Spinal cord (tissue), 10 donors: ENCODE measurements around the gene CCSAP. TPM values are rescaled to one million over a fixed set of nuclear protein-coding genes. Genes with fewer than 3 reads are reported as not detected.

Source experiments
- DNase-seq, 6 donors: peaks; one replicate each; pipeline versions ENCODE4 v3.0.0 to v3.0.0-alpha.2; 2013 to 2015; ENCODE audit warnings: low spot score in 6 of 6, low read depth in 4 of 6
- H3K27ac ChIP-seq: one replicate; pipeline ENCODE4 v1.5.1; 2013; ENCODE audit warnings: low read depth, low read length, control low read depth
- H3K27me3 ChIP-seq: one replicate; pipeline ENCODE4 v1.6.1; 2013; ENCODE audit warnings: low read length; ENCODE audit not compliant: control insufficient read depth, insufficient read depth
- H3K36me3 ChIP-seq: one replicate; pipeline ENCODE4 v1.6.1; 2013; ENCODE audit warnings: low read length; ENCODE audit not compliant: control insufficient read depth, insufficient read depth
- H3K4me1 ChIP-seq: one replicate; pipeline ENCODE4 v1.6.1; 2013; ENCODE audit warnings: low read length; ENCODE audit not compliant: control insufficient read depth, insufficient read depth
- H3K4me3 ChIP-seq: one replicate; pipeline ENCODE4 v1.5.1; 2013; ENCODE audit warnings: low read depth, low read length, control low read depth
- H3K9me3 ChIP-seq: one replicate; pipeline ENCODE4 v1.6.1; 2013; ENCODE audit warnings: low read length; ENCODE audit not compliant: control insufficient read depth, insufficient read depth
- WGBS: methylation state at CpG from one replicate; pipeline ENCODE4 v1.1.5; 2013; ENCODE audit warnings: missing lambda C conversion rate; ENCODE audit not compliant: insufficient coverage; 5-methylcytosine and 5-hydroxymethylcytosine counted together
- polyA plus RNA-seq, 2 donors: library from polyadenylated mRNA; unstranded; fragments of 120-200 nt; gene quantifications; one replicate each; pipeline ENCODE4 v1.2.1, GENCODE V29; 2013; ENCODE audit not compliant: insufficient read length in 2 of 2
- small RNA-seq: library from RNA; depleted of rRNA; stranded (forward); fragments of <200 nt; gene quantifications from one replicate; pipeline ENCODE3, GENCODE V24; 2014; ENCODE audit warnings: low replicate concordance
- total RNA-seq, 2 donors: library from RNA; depleted of rRNA in 1 of 2; stranded (reverse); fragments of 120-200 nt in 1 of 2; fragments of >200 nt in 1 of 2; gene quantifications; one replicate each; pipeline versions ENCODE4 v1.2.3 to v1.2.4, GENCODE V29; 2013 to 2014
- donor health status: healthy.

CCSAP gene
- total and polyA plus RNA-seq, 4 donors, result 14.0 to 34.7 (median 21.2) TPM

DNA sequence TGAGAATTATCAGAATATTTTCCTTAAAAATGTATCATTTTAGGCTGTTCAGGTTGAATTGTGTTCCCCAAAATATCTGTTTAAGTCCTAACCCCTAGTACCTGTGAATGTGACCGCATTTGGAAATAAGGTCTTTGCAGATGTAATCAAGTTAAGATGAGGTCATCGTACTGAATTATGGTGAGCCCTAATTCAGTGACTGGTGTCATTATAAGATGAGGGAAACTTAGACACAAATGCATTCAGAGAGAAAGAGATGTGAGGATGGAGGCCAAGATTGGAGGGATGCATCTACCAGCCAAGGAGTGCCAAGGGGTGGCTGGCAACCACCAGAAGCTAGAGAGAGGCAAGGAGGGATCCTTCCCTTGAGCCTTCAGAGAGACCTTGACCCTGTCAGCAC lies 67.8 kb downstream of the CCSAP start:
- WGBS, result 100% methylated on average over 2 of the region's 2 CpGs
- no peak overlapping the region for H3K4me3 ChIP-seq
- no peaks in the 10 kb centered on the region for H3K36me3 ChIP-seq
- no peaks in the 10 kb centered on the region for H3K9me3 ChIP-seq
- no peak for DNase-seq
- peaks cover 18% of the 10 kb centered on the region for H3K4me1 ChIP-seq
- no peak overlapping the region for H3K27ac ChIP-seq
- H3K27me3 ChIP-seq, result no peaks in the 10 kb centered on the region

DNA sequence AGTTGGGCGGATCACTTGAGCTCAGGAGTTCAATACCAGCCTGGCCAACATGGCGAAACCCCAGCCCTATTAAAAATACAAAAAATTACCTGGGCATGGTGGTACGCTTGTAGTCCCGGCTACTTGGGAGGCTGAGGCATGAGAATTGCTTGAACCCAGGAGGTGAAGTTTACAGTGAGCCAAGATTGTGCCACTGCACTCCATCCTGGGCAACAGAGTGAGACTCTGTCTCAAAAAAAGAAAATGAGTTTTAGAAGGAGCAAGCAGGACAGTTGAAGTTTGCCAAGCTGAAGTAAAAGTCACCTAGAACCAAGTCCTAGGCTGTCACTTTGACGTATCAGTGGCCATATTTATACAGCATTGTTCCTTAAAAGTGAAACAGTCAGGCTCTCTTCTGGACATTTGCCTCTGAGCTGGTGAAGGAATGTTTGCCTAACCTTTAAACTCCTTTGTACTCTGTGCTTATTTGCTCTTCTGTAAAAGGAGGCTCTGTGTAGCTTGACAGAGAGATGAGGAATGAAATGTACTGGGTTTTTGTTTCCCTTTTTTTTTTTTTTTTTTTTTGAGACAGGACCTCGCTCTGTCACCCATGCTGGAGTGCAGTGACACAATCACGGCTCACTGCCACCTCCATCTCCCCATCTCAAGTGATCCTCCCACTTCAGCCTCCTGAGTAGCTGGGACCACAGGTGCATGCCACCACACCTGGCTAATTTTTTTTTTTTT lies 69.2 kb downstream of the CCSAP start:
- Histone ChIP-seq H3K36me3 (no peaks in the 10 kb centered on the region), H3K9me3 (no peaks in the 10 kb centered on the region), H3K27ac (no peak overlapping the region), H3K4me1 (peaks cover 19% of the 10 kb centered on the region), H3K4me3 (no peak overlapping the region), H3K27me3 (no peaks in the 10 kb centered on the region)
- WGBS, result 100% methylated on average over 2 of the region's 7 CpGs
- peak in 1 of 6 donors; percentile 26 for DNase-seq

DNA sequence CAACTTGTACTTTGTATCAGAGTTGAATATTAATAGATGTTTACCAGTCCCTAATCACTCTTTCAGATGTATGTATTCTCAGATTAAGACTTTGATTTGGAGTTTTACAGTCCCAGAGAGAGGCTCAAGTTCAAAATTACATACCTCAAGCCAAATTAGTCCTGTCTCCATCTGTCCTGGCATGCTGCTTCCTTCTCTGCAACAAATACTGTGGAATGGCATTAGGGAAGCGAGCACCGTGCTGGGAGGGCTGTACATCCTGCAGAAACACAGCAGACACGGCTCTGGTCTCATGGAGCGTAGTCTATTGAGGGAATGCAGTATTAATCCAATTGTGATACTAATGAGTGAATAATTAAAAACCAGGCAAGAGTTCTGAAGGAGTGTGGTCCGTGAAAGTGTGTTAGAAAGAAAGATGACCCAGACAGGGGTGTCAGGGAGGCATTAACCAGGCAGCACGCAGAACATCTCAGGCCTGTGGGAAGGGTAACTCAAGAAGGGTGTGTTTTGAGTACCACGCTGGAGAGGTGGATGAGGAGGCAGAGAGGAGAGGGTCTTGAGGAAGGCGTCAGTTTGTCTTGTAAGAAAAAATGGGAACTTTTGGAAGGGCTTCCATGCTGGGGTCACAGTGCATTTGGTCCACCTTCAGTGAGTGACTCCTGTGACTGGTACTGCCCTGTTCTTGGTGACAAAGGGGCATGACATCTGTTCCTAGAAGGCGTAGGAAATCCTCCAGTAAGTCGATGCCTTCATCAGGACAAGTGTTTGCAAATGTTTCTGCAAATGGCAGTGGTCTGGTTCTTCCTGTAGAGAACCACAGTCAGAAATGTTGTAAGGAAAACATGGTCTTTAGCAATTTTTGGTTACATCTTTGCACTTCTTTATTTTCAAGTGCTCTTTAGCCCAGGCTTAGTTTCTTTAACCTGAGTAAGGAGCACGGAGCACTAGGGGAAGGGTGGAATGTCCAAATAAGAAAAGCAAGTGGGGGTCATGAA lies 70.4 kb downstream of the CCSAP start:
- H3K4me3 ChIP-seq, result peak overlapping the region; percentile 63
- no peaks in the 10 kb centered on the region for H3K9me3 ChIP-seq
- peak in 2 of 6 donors; percentile 62 to 70 for DNase-seq
- no peak overlapping the region for H3K27ac ChIP-seq
- H3K4me1 ChIP-seq, result peaks cover 19% of the 10 kb centered on the region
- no peaks in the 10 kb centered on the region for H3K27me3 ChIP-seq
- WGBS, result 23% methylated on average over 10 of the region's 11 CpGs
- H3K36me3 ChIP-seq, result no peaks in the 10 kb centered on the region

DNA sequence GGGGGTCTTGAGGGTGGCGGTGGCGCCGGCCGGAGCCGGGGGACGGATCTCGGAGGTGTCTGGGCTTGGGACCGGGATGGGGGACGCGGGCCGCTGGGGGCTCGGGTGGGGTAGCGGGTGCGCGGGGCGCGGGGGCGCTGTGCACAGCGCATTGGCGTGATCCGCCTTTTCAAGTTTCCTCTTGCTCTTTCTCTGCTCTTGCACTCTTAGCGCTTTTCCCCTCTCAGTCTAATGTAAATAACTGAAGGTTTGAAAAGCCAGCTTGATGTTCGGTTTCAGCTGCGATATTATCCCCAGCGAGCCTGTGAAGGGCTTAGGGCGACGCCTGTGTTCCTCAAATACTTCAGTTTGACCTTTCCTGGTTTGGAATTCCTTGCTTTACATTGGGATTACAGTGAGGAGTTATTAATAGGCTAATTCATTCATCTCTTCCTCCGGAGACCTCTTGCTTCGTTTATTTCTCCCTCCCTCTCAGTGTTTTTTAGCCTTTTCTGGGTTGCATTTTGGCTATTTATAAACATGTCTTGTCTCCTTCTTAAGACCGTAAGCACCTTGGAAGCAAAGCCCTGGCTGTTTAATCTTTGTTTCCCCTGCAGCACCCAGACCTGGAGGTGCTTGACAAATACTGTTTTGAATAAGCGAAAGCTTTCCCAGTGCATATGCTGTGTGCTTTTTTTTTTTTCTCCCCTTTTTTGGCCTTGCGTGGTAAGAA lies 71.2 kb downstream of the CCSAP start:
- WGBS, result 0% methylated on average over 19 of the region's 32 CpGs
- peak in 2 of 6 donors; percentile 67 to 68 for DNase-seq

More for the DNA sequence above, 71.2 kb downstream of the CCSAP start:
- no peaks in the 10 kb centered on the region for H3K9me3 ChIP-seq
- peak overlapping the region; percentile 78 for H3K27ac ChIP-seq
- H3K36me3 ChIP-seq, result no peaks in the 10 kb centered on the region
- peaks cover 19% of the 10 kb centered on the region for H3K4me1 ChIP-seq
- no peaks in the 10 kb centered on the region for H3K27me3 ChIP-seq
- H3K4me3 ChIP-seq, result peak overlapping the region; percentile 63

Small RNA genes within 50 kb of the gene (small RNA-seq; reads per million reads assigned to genes)
- not detected for gene RNU6-180P

Other genes with a start within 250 kb of the CCSAP start
- gene RAB4A, start 71.9 kb downstream of the CCSAP start, total RNA-seq, result 10 to 100 TPM; 42.6 to 44.8 TPM
- gene RAB4A, start 71.9 kb downstream of the CCSAP start, polyA plus RNA-seq, result 10 to 100 TPM; 72.1 to 82.2 TPM
- gene ACTA1, start 91.0 kb upstream of the CCSAP start, total RNA-seq, result 1 to 10 TPM; 1.5 to 1.7 TPM
- 10 to 100 TPM in 1 of 2 donors, 1 to 10 TPM in 1; 3.2 to 17.9 TPM for gene ACTA1, start 91.0 kb upstream of the CCSAP start, polyA plus RNA-seq
- 10 to 100 TPM; 46.4 to 57.5 TPM for gene NUP133, start 165.3 kb upstream of the CCSAP start, total RNA-seq
- gene NUP133, start 165.3 kb upstream of the CCSAP start, polyA plus RNA-seq, result 10 to 100 TPM; 38.8 to 41.2 TPM
- 10 to 100 TPM; 14.5 to 20.0 TPM for gene ABCB10, start 215.7 kb upstream of the CCSAP start, total RNA-seq
- 10 to 100 TPM; 17.1 to 18.0 TPM for gene ABCB10, start 215.7 kb upstream of the CCSAP start, polyA plus RNA-seq